Measurements from ENCODE around the gene CUX1. TPM values are rescaled to one million over a fixed set of nuclear protein-coding genes. Genes with fewer than 3 reads are reported as not detected.

The CUX1 gene
- total RNA-seq, 1 experiment from 2014 or later = 47.6 TPM

DNA sequence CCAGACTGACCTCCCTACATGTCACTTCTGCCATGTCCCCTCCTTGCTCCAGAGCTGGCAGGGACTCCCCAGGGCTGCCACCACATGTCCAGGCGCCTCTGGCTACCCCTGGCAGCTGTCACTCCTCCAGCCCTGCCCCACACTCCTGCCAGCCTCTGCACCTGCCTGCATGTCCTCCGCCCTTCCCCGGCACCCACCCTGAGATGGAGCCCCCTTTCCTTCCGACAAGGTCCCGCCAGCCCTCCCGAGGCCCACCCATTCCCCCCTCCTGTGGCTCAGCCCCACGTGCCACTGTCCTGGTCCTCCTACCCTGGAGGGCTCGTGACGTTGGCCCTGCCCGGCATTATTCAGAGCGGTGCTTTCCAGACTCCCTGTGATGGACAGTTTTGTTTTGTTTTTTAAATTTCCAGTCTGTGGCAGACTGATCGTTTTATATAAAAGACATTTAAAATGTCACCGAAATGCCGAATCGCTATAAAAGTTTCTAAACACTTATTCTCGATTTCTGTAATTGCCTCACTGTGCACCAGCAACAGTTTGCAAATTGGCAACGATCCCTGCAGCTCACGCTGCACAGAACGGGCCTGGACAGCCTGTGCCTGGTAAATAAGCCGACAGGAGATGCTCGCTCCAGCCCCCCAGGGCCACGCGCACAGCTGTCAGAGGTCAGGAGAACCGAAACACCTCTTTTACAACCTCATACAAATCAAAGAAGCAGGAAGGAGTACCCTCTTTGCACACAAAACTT lies 358.2 kb downstream of the CUX1 start:
- no peak for DNase-seq (ENCODE audit: unreplicated experiment)
- H3K9me3 Mint-ChIP-seq (ENCODE audit: unreplicated experiment) = no peaks in the 10 kb centered on the region
- intact Hi-C loops (cut with micrococcal nuclease) = no loop called here
- ChIA-PET CTCF (no interaction called here), POLR2A (no interaction called here)
- H3K36me3 Mint-ChIP-seq (ENCODE audit: insufficient read depth, unreplicated experiment) = peaks cover 45% of the 10 kb centered on the region
- no peaks in the 10 kb centered on the region for H3K4me1 Mint-ChIP-seq (ENCODE audit: insufficient read depth, unreplicated experiment)
- H3K27ac Mint-ChIP-seq (ENCODE audit: low read depth, unreplicated experiment) = no peak overlapping the region
- TF ChIP-seq, protein P1, sequence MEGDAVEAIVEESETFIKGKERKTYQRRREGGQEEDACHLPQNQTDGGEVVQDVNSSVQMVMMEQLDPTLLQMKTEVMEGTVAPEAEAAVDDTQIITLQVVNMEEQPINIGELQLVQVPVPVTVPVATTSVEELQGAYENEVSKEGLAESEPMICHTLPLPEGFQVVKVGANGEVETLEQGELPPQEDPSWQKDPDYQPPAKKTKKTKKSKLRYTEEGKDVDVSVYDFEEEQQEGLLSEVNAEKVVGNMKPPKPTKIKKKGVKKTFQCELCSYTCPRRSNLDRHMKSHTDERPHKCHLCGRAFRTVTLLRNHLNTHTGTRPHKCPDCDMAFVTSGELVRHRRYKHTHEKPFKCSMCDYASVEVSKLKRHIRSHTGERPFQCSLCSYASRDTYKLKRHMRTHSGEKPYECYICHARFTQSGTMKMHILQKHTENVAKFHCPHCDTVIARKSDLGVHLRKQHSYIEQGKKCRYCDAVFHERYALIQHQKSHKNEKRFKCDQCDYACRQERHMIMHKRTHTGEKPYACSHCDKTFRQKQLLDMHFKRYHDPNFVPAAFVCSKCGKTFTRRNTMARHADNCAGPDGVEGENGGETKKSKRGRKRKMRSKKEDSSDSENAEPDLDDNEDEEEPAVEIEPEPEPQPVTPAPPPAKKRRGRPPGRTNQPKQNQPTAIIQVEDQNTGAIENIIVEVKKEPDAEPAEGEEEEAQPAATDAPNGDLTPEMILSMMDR (IDR thresholded peaks at IDR 0.05; ENCODE audit: unreplicated experiment) = no peak
- no peaks in the 10 kb centered on the region for H3K27me3 Mint-ChIP-seq (ENCODE audit: insufficient read depth, unreplicated experiment)
- BruUV-seq (replicated peaks) = no TSS peak
- H3K4me3 Mint-ChIP-seq (ENCODE audit: unreplicated experiment) = no peak overlapping the region

DNA sequence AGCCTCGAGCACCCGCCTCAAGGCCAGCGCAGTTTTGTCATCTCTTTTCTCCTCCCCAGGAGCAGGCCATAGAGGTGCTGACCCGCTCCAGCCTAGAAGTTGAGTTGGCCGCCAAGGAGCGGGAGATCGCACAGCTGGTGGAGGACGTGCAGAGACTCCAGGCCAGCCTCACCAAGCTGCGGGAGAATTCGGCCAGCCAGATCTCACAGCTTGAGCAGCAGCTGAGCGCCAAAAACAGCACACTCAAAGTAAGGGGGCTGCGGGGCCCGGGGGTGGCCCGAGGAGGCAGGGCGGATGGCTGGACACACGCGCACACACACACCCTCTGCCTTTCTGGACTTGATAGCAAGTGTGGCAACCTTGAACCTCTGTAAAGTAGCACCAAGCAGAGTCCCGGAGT lies 361.0 kb downstream of the CUX1 start:
- Mint-ChIP-seq H3K9me3 (ENCODE audit: unreplicated experiment) (no peaks in the 10 kb centered on the region), H3K4me3 (ENCODE audit: unreplicated experiment) (no peak overlapping the region), H3K27ac (ENCODE audit: low read depth, unreplicated experiment) (no peak overlapping the region), H3K27me3 (ENCODE audit: insufficient read depth, unreplicated experiment) (no peaks in the 10 kb centered on the region), H3K4me1 (ENCODE audit: insufficient read depth, unreplicated experiment) (no peaks in the 10 kb centered on the region), H3K36me3 (ENCODE audit: insufficient read depth, unreplicated experiment) (peaks cover 34% of the 10 kb centered on the region)
- BruUV-seq (replicated peaks) = no TSS peak
- no peak for DNase-seq (ENCODE audit: unreplicated experiment)
- POLR2A ChIA-PET = no interaction called here
- CTCF ChIA-PET = no interaction called here
- TF ChIP-seq, protein P1 (IDR thresholded peaks at IDR 0.05; ENCODE audit: unreplicated experiment) = no peak
- intact Hi-C loops (cut with micrococcal nuclease) = no loop called here

DNA sequence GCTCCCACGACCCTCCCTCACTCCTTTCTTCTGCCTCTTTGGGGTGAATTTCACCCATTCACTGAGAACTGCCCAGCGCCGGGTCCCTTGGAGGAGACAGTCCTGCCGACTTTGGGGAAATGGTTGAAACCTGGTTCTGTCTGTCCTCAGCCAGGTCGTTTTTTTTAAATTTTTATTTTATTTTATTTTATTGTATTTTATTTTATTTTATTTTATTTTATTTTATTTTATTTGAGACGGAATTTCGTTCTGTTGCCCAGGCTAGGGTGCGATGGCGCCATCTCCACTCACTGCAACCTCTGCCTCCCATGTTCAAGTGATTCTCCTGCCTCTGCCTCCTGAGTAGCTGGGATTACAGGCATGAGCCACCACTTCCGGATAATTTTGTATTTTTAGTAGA lies 363.3 kb downstream of the CUX1 start:
- no peak for DNase-seq (ENCODE audit: unreplicated experiment)
- H3K9me3 Mint-ChIP-seq (ENCODE audit: unreplicated experiment) = no peaks in the 10 kb centered on the region
- no peak overlapping the region for H3K27ac Mint-ChIP-seq (ENCODE audit: low read depth, unreplicated experiment)
- no peaks in the 10 kb centered on the region for H3K4me1 Mint-ChIP-seq (ENCODE audit: insufficient read depth, unreplicated experiment)
- TF ChIP-seq, protein P1 (IDR thresholded peaks at IDR 0.05; ENCODE audit: unreplicated experiment) = no peak
- intact Hi-C loops (cut with micrococcal nuclease) = no loop called here
- no TSS peak for BruUV-seq (replicated peaks)
- POLR2A ChIA-PET = interaction anchor here (0.6 kb wide), 1 partner anchor 87 kb away, joined by 3 read pairs; no protein-coding TSS in a partner anchor
- CTCF ChIA-PET = interaction anchor here (0.6 kb wide), 1 partner anchor 401 kb away, joined by 3 read pairs; no protein-coding TSS in a partner anchor
- peaks cover 30% of the 10 kb centered on the region for H3K36me3 Mint-ChIP-seq (ENCODE audit: insufficient read depth, unreplicated experiment)
- H3K4me3 Mint-ChIP-seq (ENCODE audit: unreplicated experiment) = no peak overlapping the region
- H3K27me3 Mint-ChIP-seq (ENCODE audit: insufficient read depth, unreplicated experiment) = no peaks in the 10 kb centered on the region

DNA sequence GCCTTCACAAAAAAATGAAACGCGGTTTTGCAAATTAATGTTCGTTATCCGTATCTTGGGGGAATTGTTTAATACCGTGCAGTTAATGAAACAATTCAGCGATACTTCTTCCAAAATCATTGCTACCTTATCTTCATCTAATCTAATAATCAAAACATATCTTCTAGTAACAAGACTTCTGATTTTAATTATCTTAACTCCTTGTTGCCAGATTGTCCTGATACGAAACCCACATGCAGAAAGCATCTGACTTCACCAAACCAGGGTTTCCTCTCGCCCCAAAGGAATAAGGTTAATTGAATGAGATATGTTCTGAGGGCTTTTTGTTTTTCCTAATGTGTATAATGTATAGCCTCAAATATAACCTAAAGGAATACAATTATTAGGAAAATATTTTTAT lies 364.1 kb downstream of the CUX1 start:
- CTCF ChIA-PET = interaction anchor here (0.6 kb wide), 1 partner anchor 401 kb away, joined by 3 read pairs; no protein-coding TSS in a partner anchor
- DNase-seq (ENCODE audit: unreplicated experiment) = no peak
- H3K27ac Mint-ChIP-seq (ENCODE audit: low read depth, unreplicated experiment) = no peak overlapping the region
- peaks cover 34% of the 10 kb centered on the region for H3K36me3 Mint-ChIP-seq (ENCODE audit: insufficient read depth, unreplicated experiment)
- H3K27me3 Mint-ChIP-seq (ENCODE audit: insufficient read depth, unreplicated experiment) = no peaks in the 10 kb centered on the region
- no TSS peak for BruUV-seq (replicated peaks)
- no peaks in the 10 kb centered on the region for H3K9me3 Mint-ChIP-seq (ENCODE audit: unreplicated experiment)
- POLR2A ChIA-PET = interaction anchor here (0.6 kb wide), 1 partner anchor 87 kb away, joined by 3 read pairs; no protein-coding TSS in a partner anchor
- H3K4me3 Mint-ChIP-seq (ENCODE audit: unreplicated experiment) = no peak overlapping the region
- intact Hi-C loops (cut with micrococcal nuclease) = no loop called here
- TF ChIP-seq, protein P1 (IDR thresholded peaks at IDR 0.05; ENCODE audit: unreplicated experiment) = no peak
- H3K4me1 Mint-ChIP-seq (ENCODE audit: insufficient read depth, unreplicated experiment) = no peaks in the 10 kb centered on the region
